Astrocyte of the spinal cord (primary cell): Measurements from ENCODE around the gene EMC1.
"Not testable (repeated sequence)": the region's sequence is repeated elsewhere in the genome, so short reads cannot be mapped to it uniquely, and the experiment has no call there.

Experiments used
- DNase-seq: peaks from one replicate; pipeline ENCODE4 v3.0.0; 2011; ENCODE audit warnings: low read depth, low spot score
- H3K4me3 ChIP-seq: 2 replicates; pipeline ENCODE4 v1.5.1; 2011; ENCODE audit warnings: low read depth, mild to moderate bottlenecking, low read length, moderate library complexity
- CTCF ChIP-seq: IDR thresholded peaks from 2 replicates; pipeline ENCODE4 v1.5.1; 2012; ENCODE audit warnings: low read depth, mild to moderate bottlenecking, low read length, inconsistent platforms
- in situ Hi-C: cut with HindIII; loops from 2 replicates; pipeline ENCODE4 v1.10.0; 2017; ENCODE audit warnings: low sequenced_read_pairs

EMC1 gene

GRCh38 chr1:19251305-19252196 is at the start of gene EMC1, which contains the start of gene MRTO4:
TSS of gene EMC1 (minus strand) at chr1:19251524. CDS start at chr1:19251509, 15 bp downstream.
TSS of gene MRTO4 (plus strand) at chr1:19251805. CDS start at chr1:19251836, 31 bp downstream.
- peak within 1 kb of the TSS; percentile 99 for H3K4me3 ChIP-seq
- peak; percentile 80 for DNase-seq
- no peak for TF ChIP-seq CTCF
- in situ Hi-C loops, result no loop called here

- no peak for TF ChIP-seq CTCF
- in situ Hi-C loops, result no loop called here
- DNase-seq, result no peak
- H3K4me3 ChIP-seq, result no peak overlapping the region
Observed at GRCh38 chr1:19300211-19300610, 48.9 kb upstream of the EMC1 start.

GRCh38 chr1:19294638-19295037 is 43.3 kb upstream of the EMC1 start:
- TF ChIP-seq CTCF, result no peak
- DNase-seq, result no peak
- in situ Hi-C loops, result no loop called here

GRCh38 chr1:19289244-19289643 is 37.9 kb upstream of the EMC1 start:
- H3K4me3 ChIP-seq, result peak overlapping the region; percentile 40
- in situ Hi-C loops, result no loop called here
- no peak for TF ChIP-seq CTCF
- no peak for DNase-seq

More at GRCh38 chr1:19294638-19295037, 43.3 kb upstream of the EMC1 start:
- no peak overlapping the region for H3K4me3 ChIP-seq

GRCh38 chr1:19288324-19289241 is 37.3 kb upstream of the EMC1 start, which contains the start of gene AKR7A3:
TSS of gene AKR7A3 (minus strand) at chr1:19288770. CDS start at chr1:19288709, 61 bp downstream.
- DNase-seq, result peak; percentile 6

GRCh38 chr1:19287436-19288185 is 36.3 kb upstream of the EMC1 start:
- H3K4me3 ChIP-seq, result no peak overlapping the region
- TF ChIP-seq CTCF, result no peak
- in situ Hi-C loops, result no loop called here
- no peak for DNase-seq

More at GRCh38 chr1:19288324-19289241, 37.3 kb upstream of the EMC1 start, which contains the start of gene AKR7A3:
- in situ Hi-C loops, result not testable (repeated sequence)
- H3K4me3 ChIP-seq, result peak within 1 kb of the TSS; percentile 40

GRCh38 chr1:19285807-19286206 is 34.5 kb upstream of the EMC1 start:
- DNase-seq, in situ Hi-C loops, H3K4me3 ChIP-seq: not testable (repeated sequence)

GRCh38 chr1:19285366-19285765 is 34.0 kb upstream of the EMC1 start:
- H3K4me3 ChIP-seq, DNase-seq, in situ Hi-C loops: not testable (repeated sequence)
